Measurements from ENCODE around the gene EVI5L. TPM values are rescaled to one million over a fixed set of nuclear protein-coding genes. Genes with fewer than 3 reads are reported as not detected.

The EVI5L gene
- total RNA-seq, 1 experiment from 2014 or later: 6.4 TPM

- in situ Hi-C loops (cut with HindIII; ENCODE audit: low pct_unique_long_range_greater_than_20kb, low sequenced_read_pairs) (no loop called here), intact Hi-C loops (cut with micrococcal nuclease; ENCODE audit: unreplicated experiment) (no loop called here)
- Histone ChIP-seq H3K36me3 (ENCODE audit: control insufficient read depth, insufficient read depth, low read length) (no peaks in the 10 kb centered on the region), H3K4me1 (ENCODE audit: control insufficient read depth, insufficient read depth, low read length) (no peaks in the 10 kb centered on the region), H3K9me3 (ENCODE audit: control insufficient read depth, insufficient read depth, low read depth, low read length) (no peaks in the 10 kb centered on the region), H3K27me3 (ENCODE audit: control insufficient read depth, insufficient read depth, low read length) (no peaks in the 10 kb centered on the region), H3K27ac (ENCODE audit: low read length) (no peak overlapping the region), H3K4me3 (ENCODE audit: low read depth in 2 of 2, low read length in 2 of 2) (no peak overlapping the region)
- ATAC-seq: peak; percentile 66; the same call in 1 of the 2 replicates
- ChIA-PET CTCF (no interaction called here), POLR2A (no interaction called here)
- DNase-seq (ENCODE audit: low read depth, low spot score): no peak
- BruUV-seq (replicated peaks): no TSS peak
- TF ChIP-seq CTCF (IDR thresholded peaks at IDR 0.05): no peak
- no peak for TF ChIP-seq SIN3A (IDR thresholded peaks at IDR 0.05; ENCODE audit: borderline replicate concordance, insufficient read depth, low read depth, low read length)
- TF ChIP-seq REST (IDR thresholded peaks at IDR 0.05; ENCODE audit: insufficient read depth in 1 of 2, low read depth in 2 of 2, low read length in 1 of 2): no peak
- TF ChIP-seq POLR2AphosphoS5 (IDR thresholded peaks at IDR 0.05; ENCODE audit: low read depth, low read length): no peak
These were observed 42.9 kb upstream of the EVI5L start for GRCh38 chr19:7787141-7787540.

GRCh38 chr19:7787602-7788177 lies 42.3 kb upstream of the EVI5L start:
- ATAC-seq (no peak), DNase-seq (ENCODE audit: low read depth, low spot score) (no peak)
- TF ChIP-seq REST (IDR thresholded peaks at IDR 0.05; ENCODE audit: insufficient read depth in 1 of 2, low read depth in 2 of 2, low read length in 1 of 2): no peak
- TF ChIP-seq CTCF (IDR thresholded peaks at IDR 0.05): no peak
- TF ChIP-seq SIN3A (IDR thresholded peaks at IDR 0.05; ENCODE audit: borderline replicate concordance, insufficient read depth, low read depth, low read length): no peak
- no peak for TF ChIP-seq TCF7L2 (IDR thresholded peaks at IDR 0.05; ENCODE audit: low read depth, low read length)
- no peak for TF ChIP-seq POLR2AphosphoS5 (IDR thresholded peaks at IDR 0.05; ENCODE audit: low read depth, low read length)
- H3K27me3 ChIP-seq (ENCODE audit: control insufficient read depth, insufficient read depth, low read length): no peaks in the 10 kb centered on the region
- BruUV-seq (replicated peaks): no TSS peak
- no peak overlapping the region for H3K4me3 ChIP-seq (ENCODE audit: low read depth in 2 of 2, low read length in 2 of 2)
- CTCF ChIA-PET: no interaction called here
- POLR2A ChIA-PET: no interaction called here
- intact Hi-C loops (cut with micrococcal nuclease; ENCODE audit: unreplicated experiment) (no loop called here), in situ Hi-C loops (cut with HindIII; ENCODE audit: low pct_unique_long_range_greater_than_20kb, low sequenced_read_pairs) (no loop called here)
- no peaks in the 10 kb centered on the region for H3K9me3 ChIP-seq (ENCODE audit: control insufficient read depth, insufficient read depth, low read depth, low read length)
- no peaks in the 10 kb centered on the region for H3K4me1 ChIP-seq (ENCODE audit: control insufficient read depth, insufficient read depth, low read length)
- no peaks in the 10 kb centered on the region for H3K36me3 ChIP-seq (ENCODE audit: control insufficient read depth, insufficient read depth, low read length)
- H3K27ac ChIP-seq (ENCODE audit: low read length): no peak overlapping the region

All from Panc1 (cell line).